COR-L47 (cell line): Measurements from ENCODE around the gene LY6G6D.

ENCODE experiments used
- DNase-seq: peaks from one replicate; lab custom pipeline; 2025; lab: John Stamatoyannopoulos, UW

LY6G6D gene, protein sequence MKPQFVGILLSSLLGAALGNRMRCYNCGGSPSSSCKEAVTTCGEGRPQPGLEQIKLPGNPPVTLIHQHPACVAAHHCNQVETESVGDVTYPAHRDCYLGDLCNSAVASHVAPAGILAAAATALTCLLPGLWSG

DNA sequence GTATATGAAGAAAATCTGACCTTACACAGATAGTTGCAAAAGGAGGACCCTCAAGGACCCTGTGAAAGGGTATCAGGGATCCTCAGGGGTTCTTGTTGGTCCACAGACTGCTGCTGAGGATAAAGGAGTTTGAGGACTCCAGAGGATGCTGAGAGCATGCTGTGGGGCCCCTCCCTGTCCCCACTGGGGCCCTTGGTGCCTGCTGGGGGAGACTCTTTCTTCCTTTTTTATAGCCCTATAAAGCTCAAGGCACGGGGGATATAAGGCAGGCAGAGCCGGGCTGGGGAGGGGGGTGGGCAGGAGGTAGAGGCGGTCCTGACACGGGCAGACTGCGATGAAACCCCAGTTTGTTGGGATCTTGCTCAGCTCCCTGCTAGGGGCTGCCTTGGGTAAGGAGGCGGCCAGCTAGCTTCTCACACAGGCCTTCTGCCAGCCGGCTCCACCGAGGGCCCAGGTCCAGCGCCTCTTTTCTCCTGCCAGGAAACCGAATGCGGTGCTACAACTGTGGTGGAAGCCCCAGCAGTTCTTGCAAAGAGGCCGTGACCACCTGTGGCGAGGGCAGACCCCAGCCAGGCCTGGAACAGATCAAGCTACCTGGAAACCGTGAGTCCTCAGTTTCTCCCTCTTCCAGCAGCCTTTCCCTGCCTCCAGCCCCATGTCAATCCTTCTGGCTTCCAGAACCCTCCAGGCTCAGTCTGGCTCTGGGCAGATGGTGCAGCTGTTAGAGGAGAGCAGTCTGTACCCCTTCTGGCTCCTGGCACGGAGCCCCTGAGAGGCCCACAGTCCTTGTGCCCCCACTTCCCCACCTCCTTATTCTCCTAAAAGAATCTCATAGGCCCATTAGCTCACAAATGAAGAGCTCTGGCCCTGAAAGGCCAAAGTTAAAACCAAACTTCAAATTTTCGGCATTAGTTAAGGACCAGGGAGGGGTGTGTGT lies at the start of gene LY6G6D:
Gene LY6G6D (plus strand): TSS at position 327 of the 937 bp plus-strand sequence. CDS start 8 bp downstream, at position 335.
- DNase-seq: no peak

DNA sequence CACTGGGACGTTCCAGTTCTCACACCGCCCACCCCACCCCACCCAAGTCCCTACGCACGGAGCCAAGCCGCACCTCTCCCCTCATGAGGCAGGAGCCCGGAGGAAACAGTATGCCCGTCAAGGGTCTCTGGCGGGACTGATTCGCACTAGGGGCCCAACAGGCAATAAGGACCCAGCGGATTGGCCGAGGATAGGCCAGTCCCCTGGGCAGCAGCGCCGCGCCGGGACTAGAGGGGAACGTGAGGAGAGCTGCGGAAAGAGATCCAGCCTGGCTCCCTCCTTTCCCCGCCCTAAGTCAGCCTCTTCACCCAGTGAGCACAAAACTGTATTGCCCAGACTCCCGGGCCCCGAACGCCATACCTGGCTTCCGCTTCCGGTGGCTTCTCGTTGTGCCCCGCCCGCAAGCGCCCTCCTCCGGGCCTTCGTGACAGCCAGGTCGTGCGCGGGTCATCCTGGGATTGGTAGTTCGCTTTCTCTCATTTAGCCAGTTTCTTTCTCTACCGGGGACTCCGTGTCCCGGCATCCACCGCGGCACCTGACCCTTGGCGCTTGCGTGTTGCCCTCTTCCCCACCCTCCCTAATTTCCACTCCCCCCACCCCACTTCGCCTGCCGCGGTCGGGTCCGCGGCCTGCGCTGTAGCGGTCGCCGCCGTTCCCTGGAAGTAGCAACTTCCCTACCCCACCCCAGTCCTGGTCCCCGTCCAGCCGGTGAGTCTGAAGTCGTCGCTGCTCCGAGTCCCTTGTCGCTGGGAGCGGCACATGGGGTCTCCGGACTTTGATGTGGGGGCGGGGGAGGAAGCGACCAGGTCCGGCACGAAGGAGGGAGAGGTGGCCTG lies 49.4 kb upstream of the LY6G6D start, which contains the start of gene CSNK2B:
Gene CSNK2B (plus strand): TSS at position 580 of the 836 bp plus-strand sequence. CDS start 752 bp downstream, outside the sequence.
- peak; percentile 96 for DNase-seq

DNA sequence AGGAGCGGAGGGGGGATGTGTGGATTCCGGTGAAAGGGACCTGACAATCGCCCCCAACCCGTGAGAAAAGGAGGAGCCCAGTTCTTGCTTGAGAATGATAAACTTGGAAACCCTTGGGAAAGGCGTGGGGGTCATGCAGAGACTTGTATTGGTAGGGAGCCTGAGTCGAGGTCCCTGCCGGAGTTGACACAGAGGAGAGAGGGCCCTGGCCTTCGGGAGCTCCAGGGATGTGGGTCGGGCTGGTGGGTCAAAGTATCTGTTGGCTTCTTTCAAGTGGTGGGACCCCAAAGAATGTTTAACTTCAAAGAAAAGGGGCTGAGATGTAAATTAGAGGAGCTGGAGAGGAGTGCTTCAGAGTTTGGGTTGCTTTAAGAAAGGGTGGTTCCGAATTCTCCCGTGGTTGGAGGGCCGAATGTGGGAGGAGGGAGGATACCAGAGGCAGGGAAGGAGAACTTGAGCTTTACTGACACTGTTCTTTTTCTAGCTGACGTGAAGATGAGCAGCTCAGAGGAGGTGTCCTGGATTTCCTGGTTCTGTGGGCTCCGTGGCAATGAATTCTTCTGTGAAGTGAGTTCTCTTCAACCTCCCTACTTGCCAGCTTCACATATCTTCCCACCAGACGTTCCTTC lies 48.7 kb upstream of the LY6G6D start:
- no peak for DNase-seq

GRCh38 chr6:31669676-31670075 lies 45.5 kb upstream of the LY6G6D start, which contains the start of gene LY6G5B:
Gene LY6G5B (plus strand): TSS chr6:31669976. CDS start chr6:31670951, 975 bp downstream.
- no peak for DNase-seq

- DNase-seq: no peak
Measured at GRCh38 chr6:31676322-31676903, 38.7 kb upstream of the LY6G6D start.

- DNase-seq: no peak
Measured at GRCh38 chr6:31676904-31677303, 38.2 kb upstream of the LY6G6D start.

GRCh38 chr6:31677955-31678354 lies 37.2 kb upstream of the LY6G6D start:
- DNase-seq: no peak

DNA sequence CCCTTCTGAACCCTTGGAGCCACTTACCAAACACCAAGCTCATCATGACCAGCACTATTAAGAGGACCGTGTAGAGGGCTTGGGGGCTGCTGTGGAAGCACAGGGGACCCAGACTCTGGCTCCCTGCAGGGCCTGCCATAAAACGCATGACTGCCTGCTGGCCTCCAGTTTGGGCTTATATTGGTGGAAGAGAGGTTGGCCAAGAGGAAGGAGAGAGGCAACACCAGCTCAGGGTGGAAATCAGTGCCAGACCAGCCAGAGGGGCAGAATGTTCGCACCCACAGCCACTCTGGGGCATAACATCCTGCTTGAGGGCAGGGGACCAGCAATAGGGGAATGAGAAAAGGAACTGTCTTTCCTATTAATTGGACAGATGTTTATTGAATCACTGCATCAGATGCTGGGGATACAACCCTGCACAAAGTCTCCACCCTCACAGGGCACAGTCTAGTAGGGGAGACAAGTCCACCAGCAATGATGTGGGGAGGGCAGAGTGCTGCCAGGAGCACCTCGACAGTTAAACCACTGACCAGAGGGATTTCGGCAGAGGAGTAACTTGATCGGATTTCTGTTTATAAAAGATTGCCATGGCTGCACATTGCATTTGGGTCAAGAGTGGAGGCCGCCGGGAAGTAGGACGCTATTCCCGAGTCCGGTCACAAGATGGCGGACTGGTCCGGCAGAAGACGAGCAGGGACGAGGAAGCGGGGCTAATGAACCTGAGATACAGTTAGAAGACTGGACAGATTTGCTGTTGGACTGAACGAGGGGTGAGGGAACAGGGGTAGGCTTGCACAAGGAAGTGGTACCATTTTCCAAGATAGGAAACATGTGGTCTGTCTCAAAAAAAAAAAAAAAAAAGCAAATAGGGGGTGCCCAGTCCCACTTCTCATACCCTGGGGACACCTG lies 34.7 kb upstream of the LY6G6D start, which contains the start of gene LY6G5C:
Gene LY6G5C (minus strand): TSS at position 842 of the 909 bp plus-strand sequence. CDS start 694 bp downstream, at position 148.
- peak; percentile 81 for DNase-seq

DNA sequence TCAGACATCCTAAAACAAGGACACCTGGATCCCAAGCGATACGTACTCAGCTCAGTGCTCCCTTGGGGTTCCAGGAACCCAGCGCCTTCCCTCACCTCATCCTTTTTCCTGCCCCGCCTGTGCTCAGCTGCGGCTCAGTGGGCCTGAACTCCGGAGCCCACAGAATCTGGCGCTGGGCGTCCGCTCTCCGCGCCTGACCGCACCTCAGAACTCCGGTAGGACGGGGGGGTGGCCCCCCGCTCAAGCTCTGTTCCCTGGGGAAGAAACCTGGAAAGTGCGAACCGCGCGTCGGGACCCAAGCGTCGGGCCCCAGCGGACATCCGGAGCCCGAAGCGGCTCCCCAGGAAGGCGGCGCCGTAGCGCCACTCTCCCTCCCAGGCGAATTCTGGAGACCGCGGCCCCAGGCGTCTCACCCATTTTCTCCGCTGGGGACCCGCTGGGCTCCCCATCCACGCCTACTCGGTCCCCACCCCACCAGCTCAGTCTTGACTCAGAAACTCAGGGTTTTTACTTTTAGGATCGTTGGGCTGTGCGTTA lies 33.9 kb upstream of the LY6G6D start:
- peak; percentile 60 for DNase-seq

- DNase-seq: no peak
Measured at GRCh38 chr6:31683591-31683990, 31.6 kb upstream of the LY6G6D start.

DNA sequence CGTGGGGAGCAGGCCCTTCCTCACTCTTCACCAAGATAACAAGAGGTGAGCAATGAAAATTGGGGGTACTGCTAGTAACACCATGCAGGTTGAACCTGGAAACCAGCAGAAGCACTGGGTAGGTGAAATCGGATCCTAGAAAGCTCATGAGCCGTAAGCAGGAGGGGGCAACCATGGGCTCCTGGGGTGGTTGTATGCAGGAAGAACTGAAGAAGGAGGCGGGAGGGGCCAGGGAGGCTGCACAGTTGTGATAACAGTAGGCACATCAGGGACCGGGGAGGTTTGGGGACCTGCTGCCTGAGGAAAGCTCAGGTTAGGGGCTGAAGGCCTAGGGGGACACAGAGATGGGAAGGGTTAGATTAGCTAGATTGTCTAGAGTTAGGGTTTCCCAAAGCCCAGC lies 28.7 kb upstream of the LY6G6D start:
- no peak for DNase-seq

DNA sequence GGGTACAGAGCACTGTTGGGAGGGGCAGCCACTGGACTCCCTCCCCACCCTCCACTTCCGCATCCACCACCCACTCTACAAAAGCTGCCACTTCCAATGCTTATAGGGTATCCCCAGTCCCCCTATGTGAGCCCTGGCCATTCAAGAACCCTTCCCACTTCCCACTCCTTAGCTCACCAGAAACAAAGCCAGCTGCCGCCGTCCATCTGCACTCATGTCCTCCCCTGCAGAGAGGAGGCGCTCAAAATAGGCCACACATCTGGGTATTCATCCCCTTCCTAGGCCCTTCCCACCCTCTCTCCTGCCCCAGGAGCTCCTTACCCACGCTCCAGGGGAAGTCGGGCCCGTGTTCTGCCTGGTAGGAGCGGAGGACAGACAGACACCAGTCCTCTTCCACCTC lies 27.8 kb upstream of the LY6G6D start:
- no peak for DNase-seq

- no peak for DNase-seq
Measured at GRCh38 chr6:31687860-31688693, 27.1 kb upstream of the LY6G6D start.

DNA sequence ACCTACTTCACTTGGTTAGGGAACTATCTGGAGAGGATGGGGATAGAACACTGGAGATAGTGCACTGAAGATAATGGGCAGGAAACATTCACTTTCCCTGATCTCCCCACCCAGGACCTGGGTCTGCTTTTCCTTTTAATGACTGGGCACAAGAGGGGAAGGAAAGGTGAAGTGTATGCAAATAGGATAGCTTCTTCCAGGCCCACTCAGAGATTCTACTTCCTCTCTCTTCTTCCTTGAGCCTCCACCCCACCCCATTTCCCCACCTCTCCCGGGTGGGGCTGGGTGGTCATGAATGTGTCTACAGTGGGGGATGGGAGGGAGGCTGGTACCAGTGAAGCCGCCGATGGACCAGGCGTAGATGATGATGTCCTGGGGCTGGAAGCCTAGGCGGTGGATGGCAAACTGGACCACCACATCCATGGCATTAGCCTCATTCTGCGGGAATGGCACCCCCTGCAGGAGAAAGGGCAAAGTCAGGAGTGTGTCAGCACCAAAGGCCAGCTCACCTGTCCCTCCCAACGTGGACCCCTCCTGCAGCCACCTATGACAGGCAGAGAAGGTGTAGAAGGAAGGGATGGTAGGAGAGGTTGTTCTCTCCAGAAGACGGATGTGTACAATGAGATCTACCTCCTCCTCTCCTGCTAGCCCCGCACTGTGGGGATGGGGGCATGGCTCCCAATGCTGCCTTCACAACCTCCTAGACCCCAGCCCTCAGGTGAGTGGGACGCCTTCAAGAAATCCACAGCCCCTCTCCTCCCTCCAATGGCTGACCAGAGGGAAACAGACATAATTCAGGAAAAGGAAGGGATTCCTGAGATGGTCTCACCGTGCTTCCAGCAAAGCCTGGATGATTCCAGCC lies 25.7 kb upstream of the LY6G6D start:
- no peak for DNase-seq

- DNase-seq: no peak
Measured at GRCh38 chr6:31690231-31691077, 24.7 kb upstream of the LY6G6D start.

DNA sequence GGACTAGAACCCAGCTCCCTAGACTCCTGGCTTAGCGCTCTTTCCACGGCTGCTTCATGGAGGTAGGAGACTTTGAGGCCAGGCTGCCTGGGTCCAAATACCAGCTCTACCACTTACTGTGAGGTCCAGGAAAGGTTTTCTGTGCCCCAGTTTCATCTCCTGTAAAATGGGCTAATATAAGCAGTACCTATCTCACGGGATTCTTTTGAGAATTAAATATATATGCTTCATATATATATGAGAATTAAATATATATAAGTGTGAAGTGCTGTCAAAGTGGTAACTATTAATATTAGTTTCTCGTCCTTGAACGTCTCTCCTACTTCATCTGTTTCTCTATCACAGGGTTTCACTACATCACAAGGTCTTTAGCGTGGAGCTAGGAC lies 24.1 kb upstream of the LY6G6D start:
- DNase-seq: no peak

DNA sequence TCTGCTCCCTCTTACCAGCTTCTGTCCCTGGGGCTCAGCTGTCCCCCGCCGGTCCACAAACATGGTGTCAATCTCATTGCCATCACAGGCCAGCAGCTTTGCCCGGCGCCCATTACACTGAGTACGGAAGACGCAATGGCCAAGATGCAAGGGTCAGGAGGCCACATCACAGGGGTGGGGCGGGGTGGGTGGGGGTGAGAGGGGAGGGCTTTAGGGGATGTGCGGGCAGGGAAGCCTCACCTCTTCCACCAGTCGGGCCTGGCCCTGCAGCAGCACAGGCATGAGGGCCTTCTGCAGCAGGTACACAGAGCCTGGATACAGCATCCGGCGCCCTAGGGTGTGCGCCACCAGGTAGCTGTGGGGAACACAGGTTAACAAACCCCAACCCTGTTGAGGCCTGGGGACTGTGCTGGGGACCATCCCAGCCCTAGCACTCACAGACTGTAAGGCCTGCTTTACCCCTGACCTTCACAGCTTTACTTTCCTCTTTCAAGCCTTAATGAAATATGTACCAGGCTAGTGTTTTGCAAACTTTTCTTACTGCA lies 23.5 kb upstream of the LY6G6D start:
- no peak for DNase-seq
